ENCODE measurements around the gene CLASP1. TPM values are rescaled to one million over a fixed set of nuclear protein-coding genes. Genes with fewer than 3 reads are reported as not detected.
"Not testable (repeated sequence)": the region's sequence is repeated elsewhere in the genome, so short reads cannot be mapped to it uniquely, and the experiment has no call there.

The CLASP1 gene
- total and polyA plus RNA-seq, 4 experiments from 2014 or later: 3.3 to 68.7 (median 42.1) TPM

DNA sequence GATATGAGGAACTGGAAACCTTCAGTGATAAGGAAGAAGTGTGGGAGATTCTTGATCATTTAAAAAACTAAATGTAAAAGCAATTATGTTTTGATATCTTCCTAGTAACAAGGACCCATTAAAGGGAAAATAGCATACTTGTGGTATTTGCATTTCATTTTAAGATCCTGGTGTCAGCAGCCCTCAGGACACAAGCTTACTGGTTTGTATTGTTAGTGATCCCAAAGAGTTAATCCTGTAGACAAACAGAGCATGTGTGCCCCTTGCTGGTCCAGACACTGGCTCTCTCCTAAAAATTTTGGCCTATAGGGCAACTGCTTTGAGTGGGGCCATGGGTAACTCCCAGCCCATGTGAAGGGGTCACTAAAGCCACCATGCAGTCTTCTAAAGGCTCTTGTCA is 263.2 kb downstream of the CLASP1 start:
- no peaks in the 10 kb centered on the region for H3K27me3 Mint-ChIP-seq
- H3K9me3 ChIP-seq (ENCODE audit: control insufficient read depth in 1 of 2, low read length in 2 of 2): no peaks in the 10 kb centered on the region
- H3K4me3 Mint-ChIP-seq: no peak overlapping the region
- CTCF ChIA-PET (ENCODE audit: partially characterized antibody): interaction anchor here (1.5 kb wide), 1 partner anchor 18 kb away, joined by 3 read pairs; no protein-coding TSS in a partner anchor
- no peaks in the 10 kb centered on the region for H3K4me1 Mint-ChIP-seq
- H3K27ac ChIP-seq (ENCODE audit: low read depth, low read length): no peak overlapping the region
- H3K36me3 Mint-ChIP-seq: peaks cover 43 to 69% of the 10 kb centered on the region in 2 donors
- DNase-seq: no peak
- H3K4me1 ChIP-seq (ENCODE audit: insufficient read depth, low read length): no peaks in the 10 kb centered on the region
- peaks cover 53% of the 10 kb centered on the region for H3K36me3 ChIP-seq (ENCODE audit: insufficient read depth, low read length)
- no peaks in the 10 kb centered on the region for H3K9me3 Mint-ChIP-seq
- intact Hi-C loops (cut with micrococcal nuclease): no loop called here
- POLR2A ChIA-PET (ENCODE audit: partially characterized antibody): no interaction called here
- H3K4me3 ChIP-seq (ENCODE audit: low read length in 2 of 2): no peak overlapping the region
- no peaks in the 10 kb centered on the region for H3K27me3 ChIP-seq (ENCODE audit: insufficient read depth, low read length)
- peak overlapping the region in 2 of 7 donors; percentile 27 to 41 for H3K27ac Mint-ChIP-seq

DNA sequence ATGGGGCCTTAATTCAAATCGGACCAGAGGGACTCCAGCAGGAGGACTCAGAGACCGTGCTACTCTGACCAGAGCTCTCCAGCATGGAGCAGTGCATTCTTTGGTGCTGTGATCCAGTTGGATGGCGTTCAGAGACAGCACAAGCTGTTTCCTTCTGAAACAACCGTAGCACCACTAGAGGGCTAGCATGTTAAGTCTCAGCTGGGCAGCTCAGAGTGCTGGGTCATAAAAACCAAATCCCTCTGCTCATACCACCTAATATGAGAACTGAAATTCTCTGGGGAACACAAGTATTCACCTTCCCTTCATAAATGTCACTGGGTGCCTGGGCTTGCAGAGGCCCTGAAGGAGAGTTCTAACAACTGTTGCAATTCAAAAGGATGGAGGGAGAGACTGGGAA is 266.5 kb downstream of the CLASP1 start:
- no peaks in the 10 kb centered on the region for H3K4me1 ChIP-seq (ENCODE audit: insufficient read depth, low read length)
- Mint-ChIP-seq H3K36me3 (peaks cover 67 to 87% of the 10 kb centered on the region in 2 donors), H3K9me3 (no peaks in the 10 kb centered on the region), H3K4me1 (peaks cover 0 to 2% (median 0%) of the 10 kb centered on the region in 4 donors), H3K27me3 (no peaks in the 10 kb centered on the region), H3K27ac (no peak overlapping the region), H3K4me3 (no peak overlapping the region)
- intact Hi-C loops (cut with micrococcal nuclease): no loop called here
- H3K27ac ChIP-seq (ENCODE audit: low read depth, low read length): no peak overlapping the region
- no peaks in the 10 kb centered on the region for H3K27me3 ChIP-seq (ENCODE audit: insufficient read depth, low read length)
- no peak for DNase-seq
- H3K4me3 ChIP-seq (ENCODE audit: low read length in 2 of 2): no peak overlapping the region
- ChIA-PET POLR2A (ENCODE audit: partially characterized antibody) (no interaction called here), CTCF (ENCODE audit: partially characterized antibody) (no interaction called here)
- peaks cover 61% of the 10 kb centered on the region for H3K36me3 ChIP-seq (ENCODE audit: insufficient read depth, low read length)
- H3K9me3 ChIP-seq (ENCODE audit: control insufficient read depth in 1 of 2, low read length in 2 of 2): no peaks in the 10 kb centered on the region

DNA sequence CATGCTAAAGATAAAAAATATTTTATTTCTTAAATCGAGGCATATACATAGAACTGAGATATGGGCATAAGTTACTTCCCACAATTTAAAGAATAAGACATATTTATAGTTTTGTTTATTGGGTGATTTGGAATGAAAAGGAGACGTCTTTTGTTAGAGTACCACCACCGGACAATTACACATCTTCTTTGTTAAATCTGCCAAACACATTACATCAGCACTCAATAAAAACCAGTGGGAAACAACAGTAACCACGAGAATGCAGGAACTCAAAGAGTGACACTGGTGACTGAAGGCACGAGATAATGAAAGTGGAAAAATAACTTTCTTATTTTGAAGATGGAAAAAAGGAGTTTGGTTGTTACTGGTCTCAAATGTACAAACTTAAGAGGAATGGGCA is 271.6 kb downstream of the CLASP1 start:
- peaks cover 0 to 2% (median 0%) of the 10 kb centered on the region in 4 donors for H3K4me1 Mint-ChIP-seq
- no peak for DNase-seq
- no peaks in the 10 kb centered on the region for H3K9me3 Mint-ChIP-seq
- H3K4me1 ChIP-seq (ENCODE audit: insufficient read depth, low read length): no peaks in the 10 kb centered on the region
- no peaks in the 10 kb centered on the region for H3K27me3 Mint-ChIP-seq
- H3K36me3 ChIP-seq (ENCODE audit: insufficient read depth, low read length): peaks cover 29% of the 10 kb centered on the region
- H3K27ac ChIP-seq (ENCODE audit: low read depth, low read length): no peak overlapping the region
- POLR2A ChIA-PET (ENCODE audit: partially characterized antibody): no interaction called here
- H3K27me3 ChIP-seq (ENCODE audit: insufficient read depth, low read length): no peaks in the 10 kb centered on the region
- no peaks in the 10 kb centered on the region for H3K9me3 ChIP-seq (ENCODE audit: control insufficient read depth in 1 of 2, low read length in 2 of 2)
- H3K27ac Mint-ChIP-seq: peak overlapping the region in 3 of 7 donors; percentile 2 to 46 (median 36)
- H3K4me3 Mint-ChIP-seq: no peak overlapping the region
- H3K4me3 ChIP-seq (ENCODE audit: low read length in 2 of 2): no peak overlapping the region
- intact Hi-C loops (cut with micrococcal nuclease): no loop called here
- H3K36me3 Mint-ChIP-seq: peaks cover 75 to 87% of the 10 kb centered on the region in 2 donors
- CTCF ChIA-PET (ENCODE audit: partially characterized antibody): no interaction called here

DNA sequence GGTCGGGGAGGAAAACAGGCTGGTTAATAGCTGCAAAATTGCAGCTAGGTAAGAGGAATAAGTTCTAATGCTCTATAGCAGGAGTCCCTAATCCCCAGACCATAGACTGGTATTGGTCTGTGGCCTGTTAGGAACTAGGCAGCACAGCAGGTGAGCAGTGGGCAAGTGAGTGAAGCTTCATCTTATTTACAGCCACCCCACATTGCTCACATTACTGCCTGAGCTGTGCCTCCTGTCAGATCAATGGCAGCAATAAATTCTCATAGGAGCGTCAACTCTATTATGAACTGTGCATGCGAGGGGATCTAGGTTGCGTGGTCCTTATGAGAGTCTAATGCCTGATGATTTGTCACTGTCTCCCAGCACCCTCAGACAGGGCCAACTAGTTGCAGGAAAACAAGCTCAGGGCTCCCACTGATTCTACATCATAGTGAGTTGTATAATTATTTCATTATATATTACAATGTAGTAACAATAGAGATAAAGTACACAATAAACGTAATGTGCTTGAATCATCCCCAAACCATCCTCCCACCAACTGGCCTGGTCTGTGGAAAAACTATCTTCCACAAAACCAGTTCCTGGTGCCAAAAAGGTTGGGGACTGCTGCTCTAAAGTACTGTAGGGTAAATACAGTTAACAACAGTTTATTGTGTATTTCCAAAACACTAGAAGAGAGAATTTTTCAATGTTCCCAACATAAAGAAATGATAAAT is 272.6 kb downstream of the CLASP1 start:
- H3K4me1 ChIP-seq (ENCODE audit: insufficient read depth, low read length): no peaks in the 10 kb centered on the region
- H3K36me3 ChIP-seq (ENCODE audit: insufficient read depth, low read length): peaks cover 19% of the 10 kb centered on the region
- CTCF ChIA-PET (ENCODE audit: partially characterized antibody): interaction anchor here (1.6 kb wide), 1 partner anchor 26 kb away, joined by 3 read pairs; no protein-coding TSS in a partner anchor

GRCh38 chr2:121375621-121376159 is 273.6 kb downstream of the CLASP1 start:
- no peak overlapping the region for H3K4me3 ChIP-seq (ENCODE audit: low read length in 2 of 2)
- Mint-ChIP-seq H3K27me3 (no peaks in the 10 kb centered on the region), H3K36me3 (peaks cover 66 to 83% of the 10 kb centered on the region in 2 donors), H3K4me3 (no peak overlapping the region), H3K27ac (no peak overlapping the region), H3K4me1 (peaks cover 0 to 1% (median 0%) of the 10 kb centered on the region in 4 donors), H3K9me3 (no peaks in the 10 kb centered on the region)
- intact Hi-C loops (cut with micrococcal nuclease): no loop called here
- no peak for DNase-seq
- no peaks in the 10 kb centered on the region for H3K27me3 ChIP-seq (ENCODE audit: insufficient read depth, low read length)
- ChIA-PET POLR2A (ENCODE audit: partially characterized antibody) (no interaction called here), CTCF (ENCODE audit: partially characterized antibody) (interaction anchor here (1.5 to 1.6 kb wide), 2 partner anchors 19 to 27 kb away, joined by 3 to 6 read pairs; no protein-coding TSS in a partner anchor)
- no peaks in the 10 kb centered on the region for H3K4me1 ChIP-seq (ENCODE audit: insufficient read depth, low read length)
- H3K9me3 ChIP-seq (ENCODE audit: control insufficient read depth in 1 of 2, low read length in 2 of 2): no peaks in the 10 kb centered on the region
- peaks cover 10% of the 10 kb centered on the region for H3K36me3 ChIP-seq (ENCODE audit: insufficient read depth, low read length)
- H3K27ac ChIP-seq (ENCODE audit: low read depth, low read length): no peak overlapping the region

More for the DNA sequence above, 272.6 kb downstream of the CLASP1 start:
- Histone ChIP-seq H3K27me3 (ENCODE audit: insufficient read depth, low read length) (no peaks in the 10 kb centered on the region), H3K9me3 (ENCODE audit: control insufficient read depth in 1 of 2, low read length in 2 of 2) (no peaks in the 10 kb centered on the region), H3K4me3 (ENCODE audit: low read length in 2 of 2) (no peak overlapping the region), H3K27ac (ENCODE audit: low read depth, low read length) (no peak overlapping the region)
- Mint-ChIP-seq H3K27ac (no peak overlapping the region), H3K27me3 (no peaks in the 10 kb centered on the region), H3K4me1 (peaks cover 0 to 2% (median 0%) of the 10 kb centered on the region in 4 donors), H3K9me3 (no peaks in the 10 kb centered on the region), H3K4me3 (no peak overlapping the region), H3K36me3 (peaks cover 68 to 87% of the 10 kb centered on the region in 2 donors)
- DNase-seq: no peak
- POLR2A ChIA-PET (ENCODE audit: partially characterized antibody): no interaction called here
- intact Hi-C loops (cut with micrococcal nuclease): no loop called here

GRCh38 chr2:121374412-121375075 is 274.7 kb downstream of the CLASP1 start:
- intact Hi-C loops (cut with micrococcal nuclease); H3K9me3 Mint-ChIP-seq; H3K4me1 ChIP-seq (ENCODE audit: insufficient read depth, low read length); H3K27ac ChIP-seq (ENCODE audit: low read depth, low read length); H3K27me3 ChIP-seq (ENCODE audit: insufficient read depth, low read length); DNase-seq; H3K4me1 Mint-ChIP-seq; POLR2A ChIA-PET (ENCODE audit: partially characterized antibody); H3K9me3 ChIP-seq (ENCODE audit: control insufficient read depth in 1 of 2, low read length in 2 of 2); H3K27me3 Mint-ChIP-seq; H3K4me3 ChIP-seq (ENCODE audit: low read length in 2 of 2); H3K4me3 Mint-ChIP-seq; H3K36me3 ChIP-seq (ENCODE audit: insufficient read depth, low read length): not testable (repeated sequence)
- H3K27ac Mint-ChIP-seq: peak overlapping the region in 1 of 7 donors; percentile 3
- peaks cover 59 to 77% of the 10 kb centered on the region in 2 donors for H3K36me3 Mint-ChIP-seq
- CTCF ChIA-PET (ENCODE audit: partially characterized antibody): interaction anchor here (1.5 kb wide), 1 partner anchor 18 kb away, joined by 6 read pairs; no protein-coding TSS in a partner anchor

- H3K4me1 ChIP-seq (ENCODE audit: insufficient read depth, low read length): no peaks in the 10 kb centered on the region
- no peaks in the 10 kb centered on the region for H3K9me3 ChIP-seq (ENCODE audit: control insufficient read depth in 1 of 2, low read length in 2 of 2)
- Mint-ChIP-seq H3K4me3 (peak overlapping the region in 1 of 8 donors; percentile 21), H3K9me3 (peaks cover 0 to 2% (median 0%) of the 10 kb centered on the region in 8 donors), H3K36me3 (peaks cover 57 to 74% of the 10 kb centered on the region in 2 donors), H3K4me1 (no peaks in the 10 kb centered on the region), H3K27me3 (no peaks in the 10 kb centered on the region), H3K27ac (peak overlapping the region in 3 of 7 donors; percentile 27 to 66 (median 32))
- intact Hi-C loops (cut with micrococcal nuclease): no loop called here
- no peak overlapping the region for H3K4me3 ChIP-seq (ENCODE audit: low read length in 2 of 2)
- CTCF ChIA-PET (ENCODE audit: partially characterized antibody): no interaction called here
- no peak overlapping the region for H3K27ac ChIP-seq (ENCODE audit: low read depth, low read length)
- H3K36me3 ChIP-seq (ENCODE audit: insufficient read depth, low read length): peaks cover 5% of the 10 kb centered on the region
- POLR2A ChIA-PET (ENCODE audit: partially characterized antibody): no interaction called here
- no peaks in the 10 kb centered on the region for H3K27me3 ChIP-seq (ENCODE audit: insufficient read depth, low read length)
- no peak for DNase-seq
These were observed 276.4 kb downstream of the CLASP1 start for GRCh38 chr2:121372721-121373353.

Measured in CD4-positive, alpha-beta memory T cell (primary cell).